HG03025 (cell line): ENCODE data around the gene VAMP4.

Experiments
- ATAC-seq: cut with Tn5 transposase; IDR thresholded peaks from one replicate; pipeline ENCODE4 v1.9.1; 2021; ENCODE audit warnings: mild to moderate bottlenecking, moderate library complexity; ENCODE audit not compliant: unreplicated experiment, low FRiP score

The VAMP4 gene

DNA sequence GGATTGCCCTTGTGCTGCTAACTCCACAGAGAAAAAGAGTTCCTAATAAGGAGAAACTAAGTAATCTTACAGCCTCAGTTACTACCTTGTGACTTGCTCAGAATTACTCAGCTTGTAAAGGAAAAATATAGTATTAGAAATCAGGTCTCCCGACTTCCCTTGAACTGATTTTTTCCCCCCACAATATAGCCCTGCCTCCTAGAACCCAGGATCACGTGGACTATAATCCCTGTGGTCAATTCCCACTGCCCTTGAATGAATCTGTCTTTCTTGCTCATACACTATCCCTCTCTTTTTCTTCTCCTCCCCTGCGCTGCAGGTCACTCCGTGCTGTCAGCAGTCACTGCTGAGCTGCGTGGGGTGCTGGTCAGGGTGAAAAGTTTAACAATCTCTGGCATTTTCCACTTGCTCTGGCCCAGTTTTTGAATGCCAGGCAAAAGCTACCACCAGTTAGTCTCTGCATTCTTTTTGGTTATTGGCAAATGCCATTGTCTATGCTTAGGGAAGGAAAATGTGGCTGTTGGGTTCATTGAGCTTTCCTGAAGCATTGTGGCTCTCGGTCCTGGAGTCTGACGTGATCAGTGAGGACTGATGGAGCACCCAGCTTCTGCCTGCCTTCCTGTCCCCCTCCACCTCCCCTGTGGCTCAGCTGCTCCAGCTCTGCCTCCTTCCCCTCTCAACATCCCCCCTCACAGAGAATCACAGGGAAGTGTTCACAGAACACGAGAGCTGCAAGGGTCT lies 87.5 kb downstream of the VAMP4 start:
- no peak for ATAC-seq

DNA sequence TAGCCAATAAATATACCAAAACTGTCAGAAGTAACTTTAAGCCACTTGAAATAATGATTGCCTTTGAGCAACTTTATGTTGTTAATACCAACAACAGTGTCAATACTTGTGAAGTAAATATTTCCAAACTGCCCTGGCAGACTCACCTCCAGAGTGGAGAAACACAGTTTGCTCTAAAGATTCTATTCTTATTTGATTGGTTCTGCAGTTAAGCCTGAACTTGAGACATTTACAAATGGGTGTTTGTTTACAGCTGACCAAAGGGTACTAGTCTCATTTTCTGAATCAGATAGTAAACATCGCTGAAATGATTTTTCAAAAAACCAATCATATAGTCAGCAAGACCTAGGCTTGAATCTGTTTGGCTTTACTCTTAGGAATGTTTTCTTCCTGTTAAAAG lies 88.1 kb downstream of the VAMP4 start:
- no peak for ATAC-seq

DNA sequence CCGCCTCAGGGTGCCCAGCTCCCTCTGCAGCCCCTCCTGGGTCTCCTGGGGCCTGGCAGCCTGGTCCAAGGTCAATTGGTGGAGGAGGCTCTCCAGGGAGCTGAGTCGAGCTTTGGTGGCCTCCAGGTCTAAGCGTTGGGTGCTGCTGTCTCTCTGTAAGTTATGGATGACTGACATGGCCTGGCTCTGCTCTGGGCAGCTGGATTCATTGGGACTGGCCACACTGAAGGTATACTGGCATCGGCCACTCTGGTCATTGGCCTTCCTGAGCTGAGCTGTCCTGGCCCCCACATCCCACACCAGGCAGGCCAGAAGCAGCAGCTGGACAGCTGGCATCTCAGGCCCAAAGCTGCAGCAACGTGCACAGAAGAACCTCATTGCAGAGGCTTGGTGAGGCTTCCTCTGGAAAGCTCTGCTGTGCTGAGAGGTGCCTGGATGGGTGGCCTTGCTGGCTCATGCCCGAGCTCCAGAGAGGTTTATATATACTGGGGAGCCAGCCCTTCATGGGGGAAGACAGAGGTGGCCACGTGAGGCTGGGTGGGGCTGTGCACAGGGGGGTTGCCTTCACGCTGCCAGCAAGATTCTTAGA lies 89.5 kb downstream of the VAMP4 start, which contains the start of gene MYOC:
MYOC (minus strand) TSS at position 455 of the 589 bp plus-strand sequence; CDS start at position 378, 77 bp downstream.
- ATAC-seq = no peak
